ENCODE results near the gene HBM.

HBM gene

DNA sequence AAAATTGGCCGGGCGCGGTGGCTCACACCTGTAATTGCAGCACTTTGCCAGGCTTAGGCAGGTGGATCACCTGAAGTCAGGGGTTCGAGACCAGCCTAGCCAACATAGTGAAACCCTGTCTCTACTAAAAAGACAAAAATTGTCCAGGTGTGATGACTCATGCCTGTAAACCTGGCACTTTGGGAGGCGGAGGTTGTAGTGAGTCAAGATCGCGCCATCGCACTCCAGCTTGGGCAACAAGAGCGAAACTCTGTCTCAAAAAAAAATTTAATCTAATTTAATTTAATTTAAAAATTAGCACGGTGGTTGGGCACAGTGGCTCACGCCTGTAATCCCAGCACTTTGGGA lies 12.9 kb downstream of the HBM start:
- TF ChIP-seq YY1 (IDR thresholded peaks at IDR 0.05; ENCODE audit: insufficient read depth, insufficient read length) (no peak), ZNF274 (IDR thresholded peaks at IDR 0.05; ENCODE audit: low read depth, low read length) (no peak), SUZ12 (IDR thresholded peaks at IDR 0.05; ENCODE audit: extremely low read depth, insufficient read depth, insufficient read length) (no peak)
- DNase-seq (ENCODE audit: low read depth, low spot score) = no peak
- no peaks in the 10 kb centered on the region for H3K9me3 ChIP-seq (ENCODE audit: insufficient read depth, low read length)
- H3K4me1 ChIP-seq (ENCODE audit: insufficient read depth, insufficient read length) = peaks cover 8% of the 10 kb centered on the region
- no peak overlapping the region for H3K4me3 ChIP-seq (ENCODE audit: insufficient read length, low read depth)
- peaks cover 10% of the 10 kb centered on the region for H3K36me3 ChIP-seq (ENCODE audit: insufficient read depth, insufficient read length, low read length)
- peaks cover 56% of the 10 kb centered on the region for H3K27me3 ChIP-seq (ENCODE audit: insufficient read depth, insufficient read length)
- H3K9ac ChIP-seq (ENCODE audit: insufficient read length, low read depth) = no peak overlapping the region

- TF ChIP-seq SUZ12 (IDR thresholded peaks at IDR 0.05; ENCODE audit: extremely low read depth, insufficient read depth, insufficient read length) (no peak), ZNF274 (IDR thresholded peaks at IDR 0.05; ENCODE audit: low read depth, low read length) (no peak)
- Histone ChIP-seq H3K9ac (ENCODE audit: insufficient read length, low read depth) (no peak overlapping the region), H3K4me1 (ENCODE audit: insufficient read depth, insufficient read length) (peaks cover 10% of the 10 kb centered on the region), H3K9me3 (ENCODE audit: insufficient read depth, low read length) (no peaks in the 10 kb centered on the region), H3K4me3 (ENCODE audit: insufficient read length, low read depth) (no peak overlapping the region), H3K36me3 (ENCODE audit: insufficient read depth, insufficient read length, low read length) (peaks cover 16% of the 10 kb centered on the region), H3K27me3 (ENCODE audit: insufficient read depth, insufficient read length) (peaks cover 50% of the 10 kb centered on the region)
- DNase-seq (ENCODE audit: low read depth, low spot score) = no peak
Observed at GRCh38 chr16:179211-180092, 13.7 kb downstream of the HBM start.

DNA sequence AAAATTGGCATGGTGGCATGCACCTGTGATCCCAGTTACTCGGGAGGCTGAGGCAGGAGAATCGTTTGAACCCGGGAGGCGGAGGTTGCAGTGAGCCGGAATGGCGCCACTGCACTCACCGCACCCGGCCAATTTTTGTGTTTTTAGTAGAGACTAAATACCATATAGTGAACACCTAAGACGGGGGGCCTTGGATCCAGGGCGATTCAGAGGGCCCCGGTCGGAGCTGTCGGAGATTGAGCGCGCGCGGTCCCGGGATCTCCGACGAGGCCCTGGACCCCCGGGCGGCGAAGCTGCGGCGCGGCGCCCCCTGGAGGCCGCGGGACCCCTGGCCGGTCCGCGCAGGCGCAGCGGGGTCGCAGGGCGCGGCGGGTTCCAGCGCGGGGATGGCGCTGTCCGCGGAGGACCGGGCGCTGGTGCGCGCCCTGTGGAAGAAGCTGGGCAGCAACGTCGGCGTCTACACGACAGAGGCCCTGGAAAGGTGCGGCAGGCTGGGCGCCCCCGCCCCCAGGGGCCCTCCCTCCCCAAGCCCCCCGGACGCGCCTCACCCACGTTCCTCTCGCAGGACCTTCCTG lies 14.4 kb downstream of the HBM start, which contains the start of gene HBQ1:
TSS of gene HBQ1 (plus strand) at position 359 of the 575 bp plus-strand sequence. CDS start at position 387, 28 bp downstream.
- Histone ChIP-seq H3K4me1 (ENCODE audit: insufficient read depth, insufficient read length) (peaks cover 8% of the 10 kb centered on the region), H3K27me3 (ENCODE audit: insufficient read depth, insufficient read length) (peaks cover 42% of the 10 kb centered on the region)
- DNase-seq (ENCODE audit: low read depth, low spot score) = no peak

GRCh38 chr16:180681-181564 lies 15.1 kb downstream of the HBM start:
- peaks cover 36% of the 10 kb centered on the region for H3K27me3 ChIP-seq (ENCODE audit: insufficient read depth, insufficient read length)
- H3K36me3 ChIP-seq (ENCODE audit: insufficient read depth, insufficient read length, low read length) = peaks cover 30% of the 10 kb centered on the region
- no peak for TF ChIP-seq ZNF274 (IDR thresholded peaks at IDR 0.05; ENCODE audit: low read depth, low read length)
- no peak for TF ChIP-seq YY1 (IDR thresholded peaks at IDR 0.05; ENCODE audit: insufficient read depth, insufficient read length)
- no peak for TF ChIP-seq SUZ12 (IDR thresholded peaks at IDR 0.05; ENCODE audit: extremely low read depth, insufficient read depth, insufficient read length)
- peak overlapping the region; percentile 83 for H3K9ac ChIP-seq (ENCODE audit: insufficient read length, low read depth)
- DNase-seq (ENCODE audit: low read depth, low spot score) = peak; percentile 81
- H3K4me1 ChIP-seq (ENCODE audit: insufficient read depth, insufficient read length) = peaks cover 6% of the 10 kb centered on the region
- H3K4me3 ChIP-seq (ENCODE audit: insufficient read length, low read depth) = peak overlapping the region; percentile 72
- H3K9me3 ChIP-seq (ENCODE audit: insufficient read depth, low read length) = no peaks in the 10 kb centered on the region

More for the DNA sequence above, 14.4 kb downstream of the HBM start, which contains the start of gene HBQ1:
- Histone ChIP-seq H3K9ac (ENCODE audit: insufficient read length, low read depth) (peak within 1 kb of the TSS; percentile 83), H3K4me3 (ENCODE audit: insufficient read length, low read depth) (peak within 1 kb of the TSS; percentile 72), H3K36me3 (ENCODE audit: insufficient read depth, insufficient read length, low read length) (peaks cover 24% of the 10 kb centered on the region), H3K9me3 (ENCODE audit: insufficient read depth, low read length) (no peaks in the 10 kb centered on the region)
- peak; percentile 64 for TF ChIP-seq SUZ12 (IDR thresholded peaks at IDR 0.05; ENCODE audit: extremely low read depth, insufficient read depth, insufficient read length)
- no peak for TF ChIP-seq ZNF274 (IDR thresholded peaks at IDR 0.05; ENCODE audit: low read depth, low read length)

DNA sequence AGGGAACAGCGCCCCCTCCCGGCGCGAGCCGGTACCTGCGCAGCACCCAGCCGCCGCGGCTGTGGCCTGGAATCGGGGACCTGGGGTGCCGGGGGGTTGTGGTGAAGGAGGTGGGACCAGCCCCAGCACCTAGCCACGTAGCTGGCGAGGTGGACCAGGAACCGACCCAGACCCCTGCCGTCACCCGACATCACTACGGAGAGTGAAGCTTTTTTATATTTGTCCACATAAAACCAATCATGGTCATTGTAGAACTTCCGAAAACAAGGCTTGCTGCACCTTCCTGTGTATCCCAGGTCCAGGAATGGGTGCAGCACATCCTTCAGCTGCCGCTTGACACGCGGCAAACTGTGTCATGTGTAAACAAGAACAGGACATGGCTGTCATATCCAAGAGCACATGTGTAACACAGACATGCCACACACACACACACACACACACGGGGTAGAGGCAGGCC lies 15.8 kb downstream of the HBM start:
- H3K9ac ChIP-seq (ENCODE audit: insufficient read length, low read depth) = peak overlapping the region; percentile 1
- peaks cover 6% of the 10 kb centered on the region for H3K4me1 ChIP-seq (ENCODE audit: insufficient read depth, insufficient read length)
- no peak overlapping the region for H3K4me3 ChIP-seq (ENCODE audit: insufficient read length, low read depth)
- H3K36me3 ChIP-seq (ENCODE audit: insufficient read depth, insufficient read length, low read length) = peaks cover 30% of the 10 kb centered on the region
- H3K9me3 ChIP-seq (ENCODE audit: insufficient read depth, low read length) = no peaks in the 10 kb centered on the region
- no peak for DNase-seq (ENCODE audit: low read depth, low spot score)
- H3K27me3 ChIP-seq (ENCODE audit: insufficient read depth, insufficient read length) = peaks cover 34% of the 10 kb centered on the region
- no peak for TF ChIP-seq ZNF274 (IDR thresholded peaks at IDR 0.05; ENCODE audit: low read depth, low read length)
- no peak for TF ChIP-seq SUZ12 (IDR thresholded peaks at IDR 0.05; ENCODE audit: extremely low read depth, insufficient read depth, insufficient read length)
- no peak for TF ChIP-seq YY1 (IDR thresholded peaks at IDR 0.05; ENCODE audit: insufficient read depth, insufficient read length)

- H3K27me3 ChIP-seq (ENCODE audit: insufficient read depth, insufficient read length) = peaks cover 22% of the 10 kb centered on the region
- no peak overlapping the region for H3K9ac ChIP-seq (ENCODE audit: insufficient read length, low read depth)
- H3K36me3 ChIP-seq (ENCODE audit: insufficient read depth, insufficient read length, low read length) = peaks cover 40% of the 10 kb centered on the region
- no peak overlapping the region for H3K4me3 ChIP-seq (ENCODE audit: insufficient read length, low read depth)
- no peak for DNase-seq (ENCODE audit: low read depth, low spot score)
- H3K9me3 ChIP-seq (ENCODE audit: insufficient read depth, low read length) = no peaks in the 10 kb centered on the region
- TF ChIP-seq SUZ12 (IDR thresholded peaks at IDR 0.05; ENCODE audit: extremely low read depth, insufficient read depth, insufficient read length) = no peak
- no peak for TF ChIP-seq YY1 (IDR thresholded peaks at IDR 0.05; ENCODE audit: insufficient read depth, insufficient read length)
- no peak for TF ChIP-seq ZNF274 (IDR thresholded peaks at IDR 0.05; ENCODE audit: low read depth, low read length)
- peaks cover 4% of the 10 kb centered on the region for H3K4me1 ChIP-seq (ENCODE audit: insufficient read depth, insufficient read length)
Observed at GRCh38 chr16:183005-183404, 17.2 kb downstream of the HBM start.

Data from NT2/D1 (cell line).